GM18909 (cell line): Measurements from ENCODE around the gene ALDH3B2.
"Not testable (repeated sequence)": the region's sequence is repeated elsewhere in the genome, so short reads cannot be mapped to it uniquely, and the experiment has no call there.

Experiments used
- ATAC-seq: cut with Tn5 transposase; IDR thresholded peaks from one replicate; pipeline ENCODE4 v1.9.1; 2021; ENCODE audit warnings: mild to moderate bottlenecking; ENCODE audit not compliant: unreplicated experiment, poor library complexity

ALDH3B2 gene

GRCh38 chr11:67632175-67632981 is 42.0 kb downstream of the ALDH3B2 start:
- no peak for ATAC-seq

GRCh38 chr11:67631853-67632174 is 42.6 kb downstream of the ALDH3B2 start:
- ATAC-seq = no peak

- ATAC-seq = no peak
Measured at GRCh38 chr11:67631411-67631810, 43.0 kb downstream of the ALDH3B2 start.

DNA sequence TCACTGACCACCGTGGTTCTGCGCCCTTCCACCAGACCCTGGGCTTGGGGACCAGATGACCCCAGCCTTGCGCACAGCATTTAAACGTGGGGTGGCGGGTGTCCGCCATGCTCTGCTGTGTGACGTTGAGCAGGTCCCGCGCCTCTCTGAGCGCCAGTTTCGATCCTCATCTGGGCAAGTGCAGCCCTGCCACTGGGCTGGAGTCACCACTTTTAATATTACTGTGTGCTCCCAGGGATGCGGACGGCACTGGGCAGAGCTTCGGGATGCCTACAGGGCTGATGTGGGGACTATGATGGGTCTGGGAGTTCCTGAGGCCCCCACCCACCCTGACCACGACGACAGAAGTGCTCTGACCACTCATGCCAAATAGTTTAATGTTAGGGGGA is 43.5 kb downstream of the ALDH3B2 start:
- ATAC-seq = no peak

DNA sequence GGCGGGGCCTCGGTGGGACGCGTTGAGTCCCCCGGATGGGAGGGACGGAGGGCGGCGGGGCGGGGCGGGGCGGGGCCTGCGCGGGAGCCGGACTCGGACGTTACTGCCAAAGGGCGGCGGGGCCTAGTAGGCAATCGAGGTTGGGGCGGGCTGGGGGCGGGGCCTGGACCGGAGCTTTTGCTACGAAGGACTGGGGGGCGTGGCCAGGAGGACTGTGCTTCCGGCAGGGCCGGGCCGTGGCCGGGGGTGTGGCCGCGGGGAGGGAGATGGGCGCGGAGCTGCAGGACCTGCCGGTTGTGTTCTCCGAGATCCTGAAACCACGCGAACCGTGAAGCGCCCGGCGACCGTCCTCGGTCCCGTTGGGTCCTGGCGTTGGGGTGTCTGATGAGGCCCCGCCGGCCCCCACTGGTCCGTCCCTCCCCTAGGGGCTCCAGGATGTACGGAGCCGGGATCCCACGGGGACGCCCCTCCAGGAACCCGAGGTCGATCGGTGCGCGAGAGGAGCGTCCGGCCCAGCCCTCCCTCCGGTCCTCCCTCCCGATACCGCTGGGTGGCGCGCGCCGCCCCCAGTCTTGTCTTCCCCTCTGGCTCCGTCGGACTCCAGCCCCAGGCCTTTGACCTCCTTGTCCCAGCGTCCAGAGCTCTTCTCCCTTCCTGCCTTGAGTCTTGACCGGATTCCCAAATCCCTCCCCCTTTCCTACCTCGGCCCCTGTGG is 44.0 kb downstream of the ALDH3B2 start:
- ATAC-seq = peak; percentile 64

- peak; percentile 59 for ATAC-seq
Measured at GRCh38 chr11:67629386-67630227, 44.8 kb downstream of the ALDH3B2 start, which contains the start of gene NUDT8. NUDT8 (minus strand) TSS chr11:67629937; CDS start chr11:67629911, 26 bp downstream.

GRCh38 chr11:67628710-67629385 is 45.6 kb downstream of the ALDH3B2 start:
- no peak for ATAC-seq

GRCh38 chr11:67627812-67628624 is 46.4 kb downstream of the ALDH3B2 start:
- no peak for ATAC-seq

DNA sequence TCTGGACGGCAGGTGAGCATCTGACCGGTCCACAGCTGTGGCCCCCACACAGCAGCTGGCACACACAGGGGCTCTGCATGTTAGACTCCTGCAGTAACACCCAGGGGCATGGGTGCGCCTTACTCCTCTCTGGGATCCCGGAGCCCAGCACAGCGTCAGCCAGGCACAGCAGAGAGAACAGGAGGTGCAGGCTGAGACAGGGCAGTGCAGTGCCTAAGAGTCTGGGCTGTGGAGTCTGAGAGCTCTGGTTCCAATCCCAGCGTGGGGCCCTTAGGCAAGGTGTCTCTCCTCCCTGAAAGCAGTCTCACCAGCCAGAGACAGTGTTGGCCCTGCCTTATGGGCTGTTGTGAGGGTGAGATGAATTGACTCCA is 47.0 kb downstream of the ALDH3B2 start:
- no peak for ATAC-seq

DNA sequence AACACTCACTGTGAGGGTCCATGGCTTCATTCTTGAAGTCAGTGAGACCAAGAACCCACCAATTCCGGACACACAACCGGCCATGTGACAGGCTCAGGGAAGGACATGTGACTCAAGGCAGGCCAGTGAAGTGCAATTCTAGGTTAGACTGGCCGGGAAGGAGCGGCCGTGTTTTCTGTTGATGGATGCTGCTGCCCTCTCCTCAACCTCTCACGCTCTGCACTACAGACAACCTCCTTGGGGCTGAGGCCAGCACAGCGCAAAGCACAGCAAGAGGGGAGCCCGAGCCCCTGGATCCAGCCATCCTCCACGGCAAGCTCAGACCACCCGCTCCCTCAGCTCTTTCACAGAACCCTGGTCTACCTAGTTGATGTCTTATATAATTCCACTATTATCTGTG is 47.5 kb downstream of the ALDH3B2 start:
- ATAC-seq = no peak

GRCh38 chr11:67626131-67626833 is 48.1 kb downstream of the ALDH3B2 start:
- not testable (repeated sequence) for ATAC-seq

DNA sequence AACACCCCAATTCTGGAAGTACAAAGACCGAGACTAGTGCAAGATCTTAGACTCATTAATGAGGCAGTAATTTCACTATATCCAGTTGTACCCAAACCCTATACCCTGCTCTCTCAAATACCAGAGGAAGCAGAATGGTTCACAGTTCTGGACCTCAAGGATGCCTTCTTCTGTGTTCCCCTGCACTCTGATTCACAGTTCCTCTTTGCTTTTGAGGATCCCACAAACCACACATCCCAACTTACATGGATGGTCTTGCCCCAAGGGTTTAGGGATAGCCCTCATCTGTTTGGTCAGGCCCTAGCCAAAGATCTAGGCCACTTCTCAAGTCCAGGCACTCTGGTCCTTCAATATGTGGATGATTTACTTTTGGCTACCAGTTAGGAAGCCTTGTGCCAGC is 50.6 kb downstream of the ALDH3B2 start:
- not testable (repeated sequence) for ATAC-seq

GRCh38 chr11:67622905-67623304 is 51.5 kb downstream of the ALDH3B2 start:
- not testable (repeated sequence) for ATAC-seq

- not testable (repeated sequence) for ATAC-seq
Measured at GRCh38 chr11:67621928-67622327, 52.5 kb downstream of the ALDH3B2 start.

DNA sequence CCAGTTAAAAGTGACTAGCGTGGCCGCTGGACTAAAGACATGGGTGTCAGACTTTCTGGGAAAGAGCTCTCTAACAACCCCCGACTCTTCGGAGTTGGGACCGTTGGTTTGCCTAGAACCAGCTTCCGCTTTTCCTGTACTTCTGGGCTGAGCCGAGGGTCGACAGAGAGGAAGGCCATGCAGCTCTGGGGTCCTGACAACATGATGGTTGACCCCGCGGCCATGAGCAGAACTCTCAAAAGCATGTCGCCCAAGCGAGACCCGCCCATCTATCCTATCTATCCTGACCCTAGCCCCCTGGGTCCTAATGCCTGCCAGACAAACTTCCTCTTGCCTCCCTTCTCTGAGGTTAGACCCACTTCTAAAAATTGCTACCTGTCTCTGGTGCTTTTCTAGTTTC is 53.8 kb downstream of the ALDH3B2 start:
- ATAC-seq = not testable (repeated sequence)

- ATAC-seq = not testable (repeated sequence)
Measured at GRCh38 chr11:67619683-67620618, 54.5 kb downstream of the ALDH3B2 start.

GRCh38 chr11:67618901-67619659 is 55.3 kb downstream of the ALDH3B2 start:
- ATAC-seq = not testable (repeated sequence)
